ENCODE results near the gene CLEC3B. TPM values are rescaled to one million over a fixed set of nuclear protein-coding genes. Genes with fewer than 3 reads are reported as not detected.
A peak's percentile ranks its signal among the peaks of the same experiment; 100 is the strongest.

CLEC3B gene
- total RNA-seq, 4 donors from 2014 or later = 11.6 to 47.9 (median 32.7) TPM

GRCh38 chr3:45021524-45022297, 4.4 kb upstream of the CLEC3B start:
- no peaks in the 10 kb centered on the region for H3K9me3 ChIP-seq
- peaks cover 0 to 6% (median 0%) of the 10 kb centered on the region in 4 donors for H3K4me1 ChIP-seq
- no peaks in the 10 kb centered on the region for H3K36me3 ChIP-seq
- H3K27ac ChIP-seq = no peak overlapping the region
- TF ChIP-seq POLR2A (IDR thresholded peaks at IDR 0.05) (no peak), CTCF (IDR thresholded peaks at IDR 0.05) (no peak)
- DNase-seq = no peak
- no peaks in the 10 kb centered on the region for H3K27me3 ChIP-seq
- no peak overlapping the region for H3K4me3 ChIP-seq

- Histone ChIP-seq H3K36me3 (no peaks in the 10 kb centered on the region), H3K4me1 (peaks cover 0 to 6% (median 0%) of the 10 kb centered on the region in 4 donors), H3K4me3 (no peak overlapping the region), H3K27ac (no peak overlapping the region), H3K9me3 (no peaks in the 10 kb centered on the region), H3K27me3 (no peaks in the 10 kb centered on the region)
- TF ChIP-seq POLR2A (IDR thresholded peaks at IDR 0.05) (no peak), CTCF (IDR thresholded peaks at IDR 0.05) (no peak)
- no peak for DNase-seq
Observed at GRCh38 chr3:45023675-45024074, 2.4 kb upstream of the CLEC3B start.

GRCh38 chr3:45024542-45025255, 1.4 kb upstream of the CLEC3B start:
- DNase-seq = no peak
- peaks cover 0 to 6% (median 0%) of the 10 kb centered on the region in 4 donors for H3K4me1 ChIP-seq
- H3K4me3 ChIP-seq = no peak overlapping the region
- H3K27me3 ChIP-seq = no peaks in the 10 kb centered on the region
- H3K27ac ChIP-seq = peak overlapping the region in 2 of 4 donors; percentile 53 to 56
- TF ChIP-seq CTCF (IDR thresholded peaks at IDR 0.05) (no peak), POLR2A (IDR thresholded peaks at IDR 0.05) (no peak)
- H3K9me3 ChIP-seq = no peaks in the 10 kb centered on the region
- no peaks in the 10 kb centered on the region for H3K36me3 ChIP-seq

- TF ChIP-seq POLR2A (IDR thresholded peaks at IDR 0.05) (no peak), CTCF (IDR thresholded peaks at IDR 0.05) (no peak)
- Histone ChIP-seq H3K27me3 (no peaks in the 10 kb centered on the region), H3K4me1 (peaks cover 0 to 6% (median 0%) of the 10 kb centered on the region in 4 donors), H3K27ac (peak overlapping the region in 3 of 4 donors; percentile 31 to 56 (median 46)), H3K36me3 (no peaks in the 10 kb centered on the region), H3K9me3 (no peaks in the 10 kb centered on the region), H3K4me3 (peak overlapping the region in 1 of 4 donors; percentile 36)
- DNase-seq = peak in 2 of 3 donors; percentile 56 to 58
Observed at GRCh38 chr3:45026957-45027356, 854 bp downstream of the CLEC3B start.

GRCh38 chr3:45027441-45027840, 1.3 kb downstream of the CLEC3B start:
- Histone ChIP-seq H3K27me3 (no peaks in the 10 kb centered on the region), H3K27ac (peak overlapping the region in 1 of 4 donors; percentile 56), H3K36me3 (no peaks in the 10 kb centered on the region), H3K4me1 (peaks cover 0 to 6% (median 0%) of the 10 kb centered on the region in 4 donors), H3K9me3 (no peaks in the 10 kb centered on the region), H3K4me3 (peak overlapping the region in 1 of 4 donors; percentile 36)
- TF ChIP-seq CTCF (IDR thresholded peaks at IDR 0.05) = no peak
- TF ChIP-seq POLR2A (IDR thresholded peaks at IDR 0.05) = no peak
- no peak for DNase-seq
